ENCODE measurements around the gene IL20RB. TPM values are rescaled to one million over a fixed set of nuclear protein-coding genes. Genes with fewer than 3 reads are reported as not detected.
"Not testable (repeated sequence)": the region's sequence is repeated elsewhere in the genome, so short reads cannot be mapped to it uniquely, and the experiment has no call there.

Gene IL20RB
- total RNA-seq, 2 donors from 2014 or later, result 3.4 to 8.7 TPM

GRCh38 chr3:136982033-136982432, 24.2 kb downstream of the IL20RB start:
- Mint-ChIP-seq H3K4me1 (ENCODE audit: low read depth in 2 of 2) (no peaks in the 10 kb centered on the region), H3K27ac (no peak overlapping the region), H3K9me3 (no peaks in the 10 kb centered on the region), H3K27me3 (no peaks in the 10 kb centered on the region), H3K36me3 (no peaks in the 10 kb centered on the region), H3K4me3 (no peak overlapping the region)
- ATAC-seq, result no peak
- no peak for DNase-seq (ENCODE audit: low spot score)

- H3K36me3 Mint-ChIP-seq, result no peaks in the 10 kb centered on the region
- H3K4me3 Mint-ChIP-seq, result no peak overlapping the region
- no peaks in the 10 kb centered on the region for H3K4me1 Mint-ChIP-seq (ENCODE audit: low read depth in 2 of 2)
- no peaks in the 10 kb centered on the region for H3K27me3 Mint-ChIP-seq
- H3K27ac Mint-ChIP-seq, result no peak overlapping the region
- H3K9me3 Mint-ChIP-seq, result no peaks in the 10 kb centered on the region
- DNase-seq (ENCODE audit: low spot score) (no peak), ATAC-seq (no peak)
Observed at GRCh38 chr3:136982520-136983138, 24.8 kb downstream of the IL20RB start.

- Mint-ChIP-seq H3K36me3 (no peaks in the 10 kb centered on the region), H3K27ac (peak overlapping the region in 1 of 2 donors; percentile 2), H3K27me3 (no peaks in the 10 kb centered on the region), H3K4me1 (ENCODE audit: low read depth in 2 of 2) (no peaks in the 10 kb centered on the region), H3K9me3 (no peaks in the 10 kb centered on the region), H3K4me3 (no peak overlapping the region)
- no peak for DNase-seq (ENCODE audit: low spot score)
- ATAC-seq, result no peak
Observed at GRCh38 chr3:136984837-136985236, 27.1 kb downstream of the IL20RB start.

DNA sequence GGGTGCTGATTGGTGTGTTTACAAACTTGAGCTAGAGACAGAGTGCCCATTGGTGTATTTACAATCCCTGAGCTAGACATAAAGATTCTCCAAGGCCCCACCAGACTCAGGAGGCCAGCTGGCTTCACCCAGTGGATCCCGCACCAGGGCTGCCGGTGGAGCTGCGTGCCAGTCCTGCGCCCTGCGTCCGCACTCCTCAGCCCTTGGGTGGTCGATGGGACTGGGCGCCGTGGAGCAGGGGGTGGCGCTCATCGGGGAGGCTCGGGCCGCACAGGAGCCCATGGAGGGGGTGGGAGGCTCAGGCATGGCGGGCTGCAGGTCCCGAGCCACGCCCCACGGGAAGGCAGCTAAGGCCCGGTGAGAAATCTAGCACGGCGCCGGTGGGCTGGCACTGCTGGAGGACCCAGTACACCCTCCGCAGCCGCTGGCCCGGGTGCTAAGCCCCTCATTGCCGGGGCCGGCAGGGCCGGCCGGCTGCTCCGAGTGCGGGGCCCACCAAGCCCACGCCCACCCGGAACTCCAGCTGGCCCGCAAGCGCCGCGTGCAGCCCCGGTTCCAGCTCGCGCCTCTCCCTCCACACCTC, 29.7 kb downstream of the IL20RB start:
- H3K27ac Mint-ChIP-seq; H3K4me1 Mint-ChIP-seq (ENCODE audit: low read depth in 2 of 2); H3K36me3 Mint-ChIP-seq; H3K9me3 Mint-ChIP-seq; H3K27me3 Mint-ChIP-seq; DNase-seq (ENCODE audit: low spot score); ATAC-seq; H3K4me3 Mint-ChIP-seq: not testable (repeated sequence)

GRCh38 chr3:136988651-136989050, 30.9 kb downstream of the IL20RB start:
- Mint-ChIP-seq H3K27ac (no peak overlapping the region), H3K4me1 (ENCODE audit: low read depth in 2 of 2) (no peaks in the 10 kb centered on the region), H3K36me3 (no peaks in the 10 kb centered on the region), H3K4me3 (no peak overlapping the region), H3K9me3 (no peaks in the 10 kb centered on the region), H3K27me3 (no peaks in the 10 kb centered on the region)
- DNase-seq (ENCODE audit: low spot score) (no peak), ATAC-seq (no peak)

DNA sequence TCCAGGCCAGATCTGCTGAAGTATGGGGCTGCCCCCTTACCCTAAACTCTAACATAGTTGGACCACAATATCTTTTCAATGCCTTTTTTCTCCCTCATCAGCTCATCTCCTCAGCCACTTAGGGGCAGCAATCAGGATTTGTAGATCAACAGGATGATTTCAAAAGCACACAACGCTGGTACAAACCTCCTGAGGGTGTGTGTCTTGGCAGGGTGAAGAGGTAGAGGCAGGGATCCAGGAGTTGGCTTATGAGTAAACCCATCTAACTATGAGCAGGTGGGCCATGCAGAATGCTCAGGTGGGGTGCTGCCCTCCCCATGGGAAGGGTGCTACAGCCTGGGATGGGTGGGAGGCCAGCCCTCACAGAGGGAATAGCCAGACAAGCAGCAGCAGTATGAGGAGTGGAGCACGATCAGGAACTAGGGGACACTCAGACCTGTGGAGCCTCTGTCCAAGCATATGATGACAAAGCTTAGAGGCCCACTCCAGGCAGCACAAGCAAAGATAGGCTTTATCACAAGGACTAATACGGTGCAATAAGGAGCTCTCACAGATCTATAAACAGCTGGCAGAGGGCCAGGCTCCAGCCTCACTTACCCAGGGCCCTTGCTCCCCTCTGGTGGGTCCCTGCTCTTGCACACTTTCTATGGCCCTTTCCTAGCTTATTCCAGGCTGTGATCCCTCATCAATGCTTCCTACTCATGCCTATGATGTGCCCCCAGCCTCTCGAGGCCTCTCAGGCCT, 32.2 kb downstream of the IL20RB start:
- no peak overlapping the region for H3K4me3 Mint-ChIP-seq
- no peaks in the 10 kb centered on the region for H3K4me1 Mint-ChIP-seq (ENCODE audit: low read depth in 2 of 2)
- no peaks in the 10 kb centered on the region for H3K36me3 Mint-ChIP-seq
- ATAC-seq (peak in 1 of 2 donors; percentile 17), DNase-seq (ENCODE audit: low spot score) (no peak)
- H3K27me3 Mint-ChIP-seq, result no peaks in the 10 kb centered on the region
- no peaks in the 10 kb centered on the region for H3K9me3 Mint-ChIP-seq
- H3K27ac Mint-ChIP-seq, result no peak overlapping the region

DNA sequence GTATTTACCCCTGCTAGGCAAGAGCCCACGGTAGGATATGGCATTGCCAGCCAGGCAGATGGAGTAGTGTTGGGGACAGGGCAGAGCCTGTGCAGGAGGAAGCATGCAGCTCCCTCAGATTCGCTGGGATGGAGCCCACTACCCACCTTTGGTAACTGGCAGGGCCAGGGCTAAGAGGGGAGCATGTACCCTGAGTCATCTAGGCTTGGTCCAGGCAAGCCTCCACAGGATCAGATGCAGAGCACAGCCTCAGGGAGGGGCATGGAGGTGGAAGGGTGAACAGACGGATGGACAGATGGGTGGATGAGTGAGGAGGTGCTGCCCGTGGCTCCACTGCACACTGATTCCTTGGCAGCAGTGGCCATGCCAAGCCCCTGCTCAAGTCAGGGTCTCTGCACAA, 33.0 kb downstream of the IL20RB start:
- no peak overlapping the region for H3K27ac Mint-ChIP-seq
- no peak overlapping the region for H3K4me3 Mint-ChIP-seq
- no peaks in the 10 kb centered on the region for H3K9me3 Mint-ChIP-seq
- DNase-seq (ENCODE audit: low spot score), result no peak
- ATAC-seq, result no peak
- H3K27me3 Mint-ChIP-seq, result no peaks in the 10 kb centered on the region
- no peaks in the 10 kb centered on the region for H3K36me3 Mint-ChIP-seq
- peaks cover 0 to 4% of the 10 kb centered on the region in 2 donors for H3K4me1 Mint-ChIP-seq (ENCODE audit: low read depth in 2 of 2)

GRCh38 chr3:136992115-136992514, 34.3 kb downstream of the IL20RB start:
- ATAC-seq (no peak), DNase-seq (ENCODE audit: low spot score) (no peak)
- no peak overlapping the region for H3K27ac Mint-ChIP-seq
- H3K4me3 Mint-ChIP-seq, result no peak overlapping the region
- no peaks in the 10 kb centered on the region for H3K9me3 Mint-ChIP-seq
- no peaks in the 10 kb centered on the region for H3K36me3 Mint-ChIP-seq
- H3K27me3 Mint-ChIP-seq, result no peaks in the 10 kb centered on the region
- H3K4me1 Mint-ChIP-seq (ENCODE audit: low read depth in 2 of 2), result peaks cover 0 to 4% of the 10 kb centered on the region in 2 donors

GRCh38 chr3:136994772-136995516, 37.2 kb downstream of the IL20RB start:
- Mint-ChIP-seq H3K27me3 (no peaks in the 10 kb centered on the region), H3K36me3 (no peaks in the 10 kb centered on the region), H3K27ac (no peak overlapping the region), H3K9me3 (no peaks in the 10 kb centered on the region), H3K4me3 (no peak overlapping the region), H3K4me1 (ENCODE audit: low read depth in 2 of 2) (peaks cover 0 to 4% of the 10 kb centered on the region in 2 donors)
- ATAC-seq (no peak), DNase-seq (ENCODE audit: low spot score) (no peak)

- no peak overlapping the region for H3K27ac Mint-ChIP-seq
- no peak overlapping the region for H3K4me3 Mint-ChIP-seq
- peaks cover 0 to 4% of the 10 kb centered on the region in 2 donors for H3K4me1 Mint-ChIP-seq (ENCODE audit: low read depth in 2 of 2)
Observed at GRCh38 chr3:136995652-136996051, 37.9 kb downstream of the IL20RB start.

DNA sequence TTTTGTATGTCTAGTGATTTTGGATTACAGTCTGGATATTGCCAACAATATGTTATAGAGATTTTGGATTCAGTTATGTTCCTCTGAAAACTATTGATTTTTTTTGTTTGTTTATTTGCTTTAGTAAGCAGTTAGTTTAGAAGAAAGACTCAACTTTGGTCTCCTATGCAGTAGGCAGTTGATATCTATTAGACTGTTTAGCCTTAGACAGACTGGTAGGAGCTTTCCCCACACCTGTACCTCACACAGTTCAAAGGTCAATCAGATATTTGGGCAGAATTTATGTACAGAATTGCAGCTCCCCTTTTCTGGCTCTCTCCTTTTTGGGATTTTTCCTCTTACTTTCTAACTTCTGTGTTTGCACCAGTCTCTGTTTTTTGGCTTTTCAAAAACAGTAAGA, 42.3 kb downstream of the IL20RB start:
- Mint-ChIP-seq H3K27me3 (no peaks in the 10 kb centered on the region), H3K27ac (no peak overlapping the region), H3K36me3 (no peaks in the 10 kb centered on the region), H3K4me3 (no peak overlapping the region), H3K9me3 (no peaks in the 10 kb centered on the region), H3K4me1 (ENCODE audit: low read depth in 2 of 2) (peaks cover 0 to 4% of the 10 kb centered on the region in 2 donors)
- no peak for DNase-seq (ENCODE audit: low spot score)
- no peak for ATAC-seq

More at GRCh38 chr3:136995652-136996051, 37.9 kb downstream of the IL20RB start:
- H3K36me3 Mint-ChIP-seq, result no peaks in the 10 kb centered on the region
- no peaks in the 10 kb centered on the region for H3K27me3 Mint-ChIP-seq
- no peak for DNase-seq (ENCODE audit: low spot score)
- H3K9me3 Mint-ChIP-seq, result no peaks in the 10 kb centered on the region
- no peak for ATAC-seq

GRCh38 chr3:137007376-137007775, 49.6 kb downstream of the IL20RB start:
- not testable (repeated sequence) for H3K27ac Mint-ChIP-seq; H3K4me1 Mint-ChIP-seq (ENCODE audit: low read depth in 2 of 2); H3K36me3 Mint-ChIP-seq; H3K4me3 Mint-ChIP-seq; H3K9me3 Mint-ChIP-seq; DNase-seq (ENCODE audit: low spot score); ATAC-seq; H3K27me3 Mint-ChIP-seq

GRCh38 chr3:137008131-137008530, 50.3 kb downstream of the IL20RB start:
- no peak for ATAC-seq
- H3K27me3 Mint-ChIP-seq, result no peaks in the 10 kb centered on the region
- no peaks in the 10 kb centered on the region for H3K4me1 Mint-ChIP-seq (ENCODE audit: low read depth in 2 of 2)
- no peak for DNase-seq (ENCODE audit: low spot score)
- H3K9me3 Mint-ChIP-seq, result no peaks in the 10 kb centered on the region
- H3K27ac Mint-ChIP-seq, result no peak overlapping the region
- H3K4me3 Mint-ChIP-seq, result no peak overlapping the region
- no peaks in the 10 kb centered on the region for H3K36me3 Mint-ChIP-seq

DNA sequence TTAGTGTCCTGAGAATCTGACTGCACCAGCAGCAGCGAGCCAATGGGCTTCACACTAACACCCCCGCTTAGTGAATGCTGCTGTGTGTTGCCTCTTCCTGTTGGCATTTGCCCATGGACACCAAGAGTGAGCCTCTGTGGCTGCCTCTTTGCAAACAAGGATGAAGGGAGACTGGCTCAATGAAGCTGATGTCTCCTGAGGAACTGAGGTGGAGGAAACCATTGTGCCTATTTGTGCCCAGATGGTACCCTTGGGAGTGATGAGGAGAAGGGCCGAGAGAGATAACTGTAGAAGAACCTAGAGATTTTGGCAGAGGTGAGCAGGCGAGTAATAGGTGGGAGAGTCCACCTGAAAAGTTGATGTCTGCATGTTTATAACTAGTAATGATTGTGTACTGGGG, 51.2 kb downstream of the IL20RB start:
- Mint-ChIP-seq H3K4me3 (no peak overlapping the region), H3K27me3 (no peaks in the 10 kb centered on the region), H3K36me3 (no peaks in the 10 kb centered on the region), H3K9me3 (no peaks in the 10 kb centered on the region), H3K27ac (no peak overlapping the region), H3K4me1 (ENCODE audit: low read depth in 2 of 2) (peaks cover 4 to 5% of the 10 kb centered on the region in 2 donors)
- no peak for ATAC-seq
- no peak for DNase-seq (ENCODE audit: low spot score)

Data from natural killer cell treated with Interleukin-12 subunit alpha and Interleukin-12 subunit beta and Interleukin-15 and Interleukin-18, amount 100 ng/mL, for 72 hours (primary cell).